Amygdala (tissue), 56 donors: Measurements from ENCODE around the gene MCMBP.
A peak's percentile ranks its signal among the peaks of the same experiment; 100 is the strongest.

Experiments
- DNase-seq, 56 donors: peaks; one replicate each; lab custom pipeline; 2025; lab: John Stamatoyannopoulos, UW

MCMBP gene

GRCh38 chr10:119786117-119786769 is 86.4 kb downstream of the MCMBP start:
- DNase-seq: peak in 3 of 56 donors; percentile 1 to 31 (median 3)

- DNase-seq: no peak
These were observed 88.1 kb downstream of the MCMBP start for GRCh38 chr10:119784340-119785067.

GRCh38 chr10:119783665-119784027 is 89.0 kb downstream of the MCMBP start:
- no peak for DNase-seq

- DNase-seq: no peak
These were observed 89.5 kb downstream of the MCMBP start for GRCh38 chr10:119782981-119783664.

GRCh38 chr10:119781498-119781897 is 91.1 kb downstream of the MCMBP start:
- DNase-seq: no peak

GRCh38 chr10:119780879-119781480 is 91.7 kb downstream of the MCMBP start:
- DNase-seq: no peak
